Mesendoderm (in vitro differentiated cells): ENCODE measurements around the gene GFOD2.

ENCODE experiments used
- DNase-seq: peaks from one replicate; pipeline ENCODE4 v3.0.0; 2013
- H2AK5ac ChIP-seq: 2 replicates; pipeline ENCODE4 v1.6.1; 2013; ENCODE audit warnings: low read length, inconsistent platforms
- H2BK120ac ChIP-seq: 2 replicates; pipeline ENCODE4 v1.6.1; 2013; ENCODE audit warnings: low read depth, mild to moderate bottlenecking, low read length, moderate library complexity, mixed read lengths
- H2BK15ac ChIP-seq: replicated peaks from 2 replicates; pipeline ENCODE4 v1.6.1; 2013; ENCODE audit warnings: low read depth, mild to moderate bottlenecking, moderate library complexity
- H2BK5ac ChIP-seq: 2 replicates; pipeline ENCODE4 v1.6.1; 2013; ENCODE audit warnings: low read length, inconsistent platforms
- H3K18ac ChIP-seq: 2 replicates; pipeline ENCODE4 v1.6.1; 2013; ENCODE audit warnings: mild to moderate bottlenecking, low read length, mixed read lengths
- H3K23ac ChIP-seq: one replicate; pipeline ENCODE4 v1.6.1; 2013; ENCODE audit warnings: low read length
- H3K27ac ChIP-seq: 2 replicates; pipeline ENCODE4 v1.5.1; 2013; ENCODE audit warnings: low read depth, mild to moderate bottlenecking, inconsistent platforms, low read length, moderate library complexity
- H3K27me3 ChIP-seq: 2 replicates; pipeline ENCODE4 v1.6.1; 2013; ENCODE audit warnings: low read length, control low read depth, mild to moderate bottlenecking, inconsistent platforms; ENCODE audit not compliant: insufficient read depth, poor library complexity
- H3K36me3 ChIP-seq: 2 replicates; pipeline ENCODE4 v1.6.1; 2013; ENCODE audit warnings: low read length, inconsistent platforms; ENCODE audit not compliant: control insufficient read depth, insufficient read depth
- H3K4ac ChIP-seq: one replicate; pipeline ENCODE4 v1.6.1; 2013; ENCODE audit warnings: low read depth, mild to moderate bottlenecking, low read length, moderate library complexity
- H3K4me1 ChIP-seq: 2 replicates; pipeline ENCODE4 v1.6.1; 2013; ENCODE audit warnings: low read depth, low read length, inconsistent platforms; ENCODE audit not compliant: control insufficient read depth
- H3K4me2 ChIP-seq: 2 replicates; pipeline ENCODE4 v1.6.1; 2013; ENCODE audit warnings: low read length
- H3K4me3 ChIP-seq: 2 replicates; pipeline ENCODE4 v1.5.1; 2013; ENCODE audit warnings: mild to moderate bottlenecking, low read length
- H3K56ac ChIP-seq: one replicate; pipeline ENCODE4 v1.6.1; 2013; ENCODE audit warnings: low read length
- H3K79me1 ChIP-seq: 2 replicates; pipeline ENCODE4 v1.6.1; 2013; ENCODE audit warnings: low read length, inconsistent platforms
- H3K79me2 ChIP-seq: 2 replicates; pipeline ENCODE4 v1.6.1; 2013; ENCODE audit warnings: mild to moderate bottlenecking, low read length; ENCODE audit not compliant: control insufficient read depth, insufficient read depth
- H3K9ac ChIP-seq: 2 replicates; pipeline ENCODE4 v1.6.1; 2013; ENCODE audit warnings: low read length, inconsistent platforms
- H4K5ac ChIP-seq: one replicate; pipeline ENCODE4 v1.6.1; 2013; ENCODE audit warnings: low read length
- H4K8ac ChIP-seq: one replicate; pipeline ENCODE4 v1.6.1; 2013; ENCODE audit warnings: low read depth, mild to moderate bottlenecking, control low read depth, low read length, moderate library complexity
- WGBS: extraction: QIAGEN DNeasy Blood & Tissue Kit; methylation state at CpG from one replicate; pipeline ENCODE4 v1.1.7; 2013; ENCODE audit warnings: low lambda C conversion rate, missing lambda C conversion rate; ENCODE audit not compliant: insufficient coverage; ENCODE audit errors: extremely low coverage; 5-methylcytosine and 5-hydroxymethylcytosine counted together

The GFOD2 gene

GRCh38 chr16:67679935-67680897 is 38.9 kb downstream of the GFOD2 start:
- no peak overlapping the region for H3K9ac ChIP-seq
- no peak overlapping the region for H3K23ac ChIP-seq
- H3K4me1 ChIP-seq: no peaks in the 10 kb centered on the region
- WGBS: no CpG with 5 or more reads among the region's 10 CpGs
- H4K5ac ChIP-seq: no peak overlapping the region
- no peak overlapping the region for H2BK15ac ChIP-seq
- no peak overlapping the region for H3K4ac ChIP-seq
- no peak overlapping the region for H3K4me3 ChIP-seq
- H4K8ac ChIP-seq: no peak overlapping the region
- no peaks in the 10 kb centered on the region for H3K79me2 ChIP-seq
- H3K27me3 ChIP-seq: no peaks in the 10 kb centered on the region
- no peak overlapping the region for H2BK5ac ChIP-seq
- H3K4me2 ChIP-seq: no peak overlapping the region
- no peak overlapping the region for H3K27ac ChIP-seq
- no peaks in the 10 kb centered on the region for H3K79me1 ChIP-seq
- peaks cover 2% of the 10 kb centered on the region for H3K36me3 ChIP-seq
- no peak for DNase-seq
- no peak overlapping the region for H3K56ac ChIP-seq
- H2AK5ac ChIP-seq: no peak overlapping the region
- no peak overlapping the region for H3K18ac ChIP-seq
- no peak overlapping the region for H2BK120ac ChIP-seq

- Histone ChIP-seq H3K4ac (no peak overlapping the region), H2AK5ac (no peak overlapping the region), H3K4me3 (no peak overlapping the region), H2BK120ac (no peak overlapping the region), H3K79me2 (no peaks in the 10 kb centered on the region), H4K8ac (no peak overlapping the region), H3K4me1 (no peaks in the 10 kb centered on the region), H3K9ac (no peak overlapping the region), H2BK15ac (no peak overlapping the region), H3K79me1 (no peaks in the 10 kb centered on the region), H3K23ac (no peak overlapping the region), H4K5ac (no peak overlapping the region), H3K56ac (no peak overlapping the region), H3K4me2 (no peak overlapping the region), H3K18ac (no peak overlapping the region), H2BK5ac (no peak overlapping the region), H3K36me3 (no peaks in the 10 kb centered on the region), H3K27me3 (no peaks in the 10 kb centered on the region), H3K27ac (no peak overlapping the region)
- no peak for DNase-seq
- no CpG with 5 or more reads among the region's 12 CpGs for WGBS
These were observed 40.6 kb downstream of the GFOD2 start for GRCh38 chr16:67678354-67679023.

GRCh38 chr16:67677712-67678111 is 41.4 kb downstream of the GFOD2 start:
- H3K18ac ChIP-seq: no peak overlapping the region
- no peaks in the 10 kb centered on the region for H3K79me2 ChIP-seq
- no peak overlapping the region for H2BK120ac ChIP-seq
- no peak overlapping the region for H3K4ac ChIP-seq
- H2AK5ac ChIP-seq: no peak overlapping the region
- no peak overlapping the region for H3K9ac ChIP-seq
- no peak overlapping the region for H2BK5ac ChIP-seq
- H3K23ac ChIP-seq: no peak overlapping the region
- no peak overlapping the region for H4K8ac ChIP-seq
- no peak overlapping the region for H4K5ac ChIP-seq
- H3K27ac ChIP-seq: no peak overlapping the region
- no peaks in the 10 kb centered on the region for H3K27me3 ChIP-seq
- no peaks in the 10 kb centered on the region for H3K4me1 ChIP-seq
- no peak overlapping the region for H2BK15ac ChIP-seq
- H3K36me3 ChIP-seq: no peaks in the 10 kb centered on the region
- no peak overlapping the region for H3K4me2 ChIP-seq
- no CpG with 5 or more reads among the region's 1 CpG for WGBS
- peak; percentile 98 for DNase-seq
- H3K56ac ChIP-seq: no peak overlapping the region
- no peak overlapping the region for H3K4me3 ChIP-seq
- H3K79me1 ChIP-seq: no peaks in the 10 kb centered on the region

GRCh38 chr16:67676939-67677338 is 42.2 kb downstream of the GFOD2 start:
- Histone ChIP-seq H2BK15ac (no peak overlapping the region), H3K4me1 (no peaks in the 10 kb centered on the region), H4K8ac (no peak overlapping the region), H3K36me3 (no peaks in the 10 kb centered on the region), H2BK120ac (no peak overlapping the region), H3K18ac (no peak overlapping the region), H3K27me3 (no peaks in the 10 kb centered on the region), H3K56ac (no peak overlapping the region), H2AK5ac (no peak overlapping the region), H3K79me1 (no peaks in the 10 kb centered on the region), H3K27ac (no peak overlapping the region), H2BK5ac (no peak overlapping the region), H3K4me2 (no peak overlapping the region), H4K5ac (no peak overlapping the region), H3K23ac (no peak overlapping the region), H3K79me2 (no peaks in the 10 kb centered on the region), H3K9ac (no peak overlapping the region), H3K4ac (no peak overlapping the region), H3K4me3 (no peak overlapping the region)
- WGBS: no CpG with 5 or more reads among the region's 8 CpGs
- DNase-seq: no peak

- no peak overlapping the region for H3K56ac ChIP-seq
- H2BK5ac ChIP-seq: no peak overlapping the region
- H3K27ac ChIP-seq: no peak overlapping the region
- no peaks in the 10 kb centered on the region for H3K79me1 ChIP-seq
- H2BK120ac ChIP-seq: no peak overlapping the region
- no peak overlapping the region for H4K5ac ChIP-seq
- no CpG with 5 or more reads among the region's 4 CpGs for WGBS
- no peak overlapping the region for H3K9ac ChIP-seq
- DNase-seq: no peak
- H3K4ac ChIP-seq: no peak overlapping the region
- no peak overlapping the region for H3K4me2 ChIP-seq
- H3K27me3 ChIP-seq: no peaks in the 10 kb centered on the region
- no peak overlapping the region for H3K4me3 ChIP-seq
- H2AK5ac ChIP-seq: no peak overlapping the region
- no peak overlapping the region for H3K23ac ChIP-seq
- H2BK15ac ChIP-seq: no peak overlapping the region
- H4K8ac ChIP-seq: no peak overlapping the region
- H3K36me3 ChIP-seq: no peaks in the 10 kb centered on the region
- no peak overlapping the region for H3K18ac ChIP-seq
- H3K4me1 ChIP-seq: no peaks in the 10 kb centered on the region
- no peaks in the 10 kb centered on the region for H3K79me2 ChIP-seq
These were observed 42.6 kb downstream of the GFOD2 start for GRCh38 chr16:67676516-67676915.
